ENCODE data around the gene TRIO. TPM values are rescaled to one million over a fixed set of nuclear protein-coding genes. Genes with fewer than 3 reads are reported as not detected.

TRIO gene
- total and polyA plus RNA-seq, 2 of the 8 experiments (the other 6 are each of a cell fraction or from before 2014, with no cell fraction given), result 35.1 to 69.1 TPM

DNA sequence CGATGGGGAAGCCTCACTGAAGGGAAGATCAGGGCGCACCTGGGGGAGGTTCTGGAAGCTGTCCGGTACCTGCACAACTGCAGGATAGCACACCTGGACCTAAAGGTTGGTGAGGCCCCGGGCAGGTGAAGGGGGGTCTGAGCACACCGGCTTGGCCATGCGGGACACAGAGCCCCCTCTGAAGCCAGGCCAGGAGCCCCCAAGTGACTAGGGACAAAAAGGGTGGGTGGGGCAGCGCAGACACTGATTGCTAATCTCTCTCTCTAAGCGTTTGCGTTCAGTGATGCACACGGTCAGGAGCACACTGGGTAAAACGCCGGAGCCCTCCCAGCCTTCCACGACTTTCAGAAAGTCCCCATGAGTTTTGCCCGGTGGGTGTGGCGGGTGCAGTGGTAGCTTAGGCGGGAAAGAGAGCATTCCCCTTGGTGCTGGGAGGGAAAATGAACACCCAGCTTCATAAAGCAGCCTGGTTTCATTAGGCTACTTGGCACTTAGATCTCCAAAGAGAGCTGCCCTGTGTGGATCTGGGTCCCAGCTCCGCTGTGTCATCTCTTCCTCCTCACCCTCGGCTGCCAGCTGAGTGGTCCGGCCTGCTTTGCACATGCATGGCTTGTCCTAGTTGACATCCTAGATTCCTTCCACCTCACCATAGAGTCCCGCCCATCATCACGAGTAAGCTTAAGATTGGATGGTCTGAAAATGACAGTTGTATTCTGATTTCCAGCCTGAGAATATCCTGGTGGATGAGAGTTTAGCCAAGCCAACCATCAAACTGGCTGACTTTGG, 364.2 kb downstream of the TRIO start (continued):
- no peak for TF ChIP-seq ATF2 (IDR thresholded peaks at IDR 0.05; ENCODE audit: low read length)
- TF ChIP-seq FOSL1 (IDR thresholded peaks at IDR 0.05; ENCODE audit: insufficient read depth, low read depth, low read length), result no peak
- no peak for TF ChIP-seq SIN3A (conservative IDR thresholded peaks at IDR 0.05 in 1 of 2, IDR thresholded peaks at IDR 0.05 in 1 of 2; ENCODE audit: low read depth in 1 of 2, low read length in 2 of 2)
- no peak for TF ChIP-seq GABPA (IDR thresholded peaks at IDR 0.05; ENCODE audit: borderline replicate concordance, insufficient read depth, low read length)
- TF ChIP-seq ASH2L (IDR thresholded peaks at IDR 0.05; ENCODE audit: low read length), result no peak
- TF ChIP-seq CTBP2 (IDR thresholded peaks at IDR 0.05; ENCODE audit: borderline replicate concordance, insufficient read depth, insufficient read length, low read length), result no peak
- no peak for TF ChIP-seq NANOG (IDR thresholded peaks at IDR 0.05; ENCODE audit: insufficient read depth, low read depth, low read length, poor library complexity, severe bottlenecking)
- TF ChIP-seq MAFK (IDR thresholded peaks at IDR 0.05; ENCODE audit: low read depth, low read length), result no peak
- no peak for TF ChIP-seq EZH2 (IDR thresholded peaks at IDR 0.05; ENCODE audit: low read depth, low read length, severe bottlenecking)
